Calu3 (cell line): ENCODE data around the gene MYBPH. TPM values are rescaled to one million over a fixed set of nuclear protein-coding genes. Genes with fewer than 3 reads are reported as not detected.

Experiments
- Bru-seq: library from RNA; stranded (reverse); fragments of 400-500 nt; gene quantifications from one replicate; lab custom pipeline; 2021; lab: Mats Ljungman, UMichigan
- BruChase-seq, 2 experiments: library from RNA; stranded (reverse); fragments of 400-500 nt; gene quantifications; one replicate each; lab custom pipeline; 2021; lab: Mats Ljungman, UMichigan
- BruUV-seq: library from RNA; stranded (reverse); fragments of 400-500 nt; replicated peaks from 2 replicates; lab custom pipeline; 2021; lab: Mats Ljungman, UMichigan
- CTCF ChIA-PET: fragments of 300-600 bp; sonication (Branson Sonifier 250); formaldehyde crosslinking; loops from one replicate; lab custom pipeline; 2022; ENCODE audit warnings: antibody characterized with exemption; lab: Charles Lee
- DNase-seq: peaks from one replicate; pipeline ENCODE4 v3.0.0; 2022
- H3K27ac Mint-ChIP-seq: one replicate; pipeline ENCODE4 v1.8.0; 2022; ENCODE audit warnings: mixed read lengths; ENCODE audit not compliant: unreplicated experiment
- H3K27me3 Mint-ChIP-seq: one replicate; pipeline ENCODE4 v1.8.0; 2022; ENCODE audit warnings: mixed read lengths; ENCODE audit not compliant: unreplicated experiment
- H3K36me3 Mint-ChIP-seq: one replicate; pipeline ENCODE4 v1.8.0; 2022; ENCODE audit warnings: mild to moderate bottlenecking, moderate library complexity, mixed read lengths; ENCODE audit not compliant: insufficient read depth, unreplicated experiment
- H3K4me1 Mint-ChIP-seq: one replicate; pipeline ENCODE4 v1.8.0; 2022; ENCODE audit warnings: mild to moderate bottlenecking, low read depth, mixed read lengths; ENCODE audit not compliant: unreplicated experiment
- H3K4me3 Mint-ChIP-seq: one replicate; pipeline ENCODE4 v1.8.0; 2022; ENCODE audit warnings: mild to moderate bottlenecking, low read depth, moderate library complexity, mixed read lengths; ENCODE audit not compliant: unreplicated experiment
- H3K9me3 Mint-ChIP-seq: one replicate; pipeline ENCODE4 v1.8.0; 2022; ENCODE audit warnings: low read depth, mixed read lengths; ENCODE audit not compliant: unreplicated experiment
- CTCF ChIP-seq: fragments of 200-600 bp; IDR thresholded peaks from one replicate; pipeline ENCODE4 v1.8.0; 2022; ENCODE audit warnings: antibody characterized with exemption; ENCODE audit not compliant: unreplicated experiment
- intact Hi-C: fragments of 100-400 bp; cut with micrococcal nuclease; formaldehyde crosslinking; loops from one replicate; pipeline ENCODE4 v1.10.0; 2022; ENCODE audit not compliant: unreplicated experiment
- long read RNA-seq: library from polyadenylated mRNA; stranded (forward); transcript quantifications from one replicate; pipeline ENCODE4 v2.0.0, GENCODE V29; 2022
- total RNA-seq: library from RNA; stranded (reverse); gene quantifications from 2 replicates; pipeline ENCODE4 v1.2.3, GENCODE V29; 2022

The MYBPH gene, protein sequence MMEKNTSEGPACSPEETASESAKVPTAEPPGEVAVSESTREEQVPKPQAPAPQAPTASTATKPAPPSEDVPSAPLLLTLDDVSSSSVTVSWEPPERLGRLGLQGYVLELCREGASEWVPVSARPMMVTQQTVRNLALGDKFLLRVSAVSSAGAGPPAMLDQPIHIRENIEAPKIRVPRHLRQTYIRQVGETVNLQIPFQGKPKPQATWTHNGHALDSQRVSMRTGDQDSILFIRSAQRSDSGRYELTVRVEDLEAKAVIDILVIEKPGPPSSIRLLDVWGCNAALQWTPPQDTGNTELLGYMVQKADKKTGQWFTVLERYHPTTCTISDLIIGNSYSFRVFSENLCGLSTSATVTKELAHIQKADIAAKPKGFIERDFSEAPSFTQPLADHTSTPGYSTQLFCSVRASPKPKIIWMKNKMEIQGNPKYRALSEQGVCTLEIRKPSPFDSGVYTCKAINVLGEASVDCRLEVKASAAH
- not detected in 2 replicates for total RNA-seq
- Bru-seq, nascent RNA = not detected
- not detected for BruChase-seq, experiment 1, labeled RNA remaining after a 6-hour chase
- BruChase-seq, experiment 2, labeled RNA remaining after a 2-hour chase = not detected
- long read RNA-seq = 0 reads

- Mint-ChIP-seq H3K36me3 (no peaks in the 10 kb centered on the region), H3K27me3 (peaks cover 83% of the 10 kb centered on the region), H3K4me3 (no peak within 1 kb of the TSS), H3K27ac (no peak within 1 kb of the TSS), H3K4me1 (no peaks in the 10 kb centered on the region), H3K9me3 (no peaks in the 10 kb centered on the region)
- intact Hi-C loops = no loop called here
- no peak for TF ChIP-seq CTCF
- no TSS peak for BruUV-seq
- CTCF ChIA-PET = interaction anchor here (1.1 kb wide), 1 partner anchor 58 kb away, joined by 4 read pairs; no protein-coding TSS in a partner anchor
- no peak for DNase-seq
Observed at GRCh38 chr1:203175237-203175826, at the start of gene MYBPH. TSS of gene MYBPH (minus strand) at chr1:203175826. CDS start at chr1:203175755, 71 bp downstream.

DNA sequence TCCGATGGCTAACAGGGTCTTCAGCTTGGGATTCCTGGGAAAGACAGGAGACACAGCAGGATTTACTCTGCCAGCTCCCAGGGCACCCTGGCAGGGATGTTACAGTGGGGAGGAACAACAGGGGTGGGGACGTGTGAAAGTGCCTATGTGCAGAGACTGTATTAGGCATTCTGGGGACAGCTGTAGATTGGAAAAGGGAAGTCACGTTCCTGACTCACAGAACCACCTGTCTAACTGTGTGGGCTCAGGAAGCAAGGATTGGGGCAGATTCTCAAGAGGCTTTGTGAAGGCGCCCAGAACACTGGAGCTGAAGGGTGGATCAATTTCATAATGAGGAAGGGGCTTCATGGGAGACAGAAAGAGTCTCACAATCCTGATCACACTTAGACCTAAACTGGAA lies 49.4 kb upstream of the MYBPH start:
- no peak for DNase-seq
- no peak for TF ChIP-seq CTCF
- CTCF ChIA-PET = no interaction called here
- Mint-ChIP-seq H3K4me3 (no peak overlapping the region), H3K36me3 (no peaks in the 10 kb centered on the region), H3K27me3 (peaks cover 100% of the 10 kb centered on the region), H3K4me1 (no peaks in the 10 kb centered on the region), H3K27ac (no peak overlapping the region), H3K9me3 (no peaks in the 10 kb centered on the region)
- BruUV-seq = no TSS peak
- intact Hi-C loops = no loop called here

DNA sequence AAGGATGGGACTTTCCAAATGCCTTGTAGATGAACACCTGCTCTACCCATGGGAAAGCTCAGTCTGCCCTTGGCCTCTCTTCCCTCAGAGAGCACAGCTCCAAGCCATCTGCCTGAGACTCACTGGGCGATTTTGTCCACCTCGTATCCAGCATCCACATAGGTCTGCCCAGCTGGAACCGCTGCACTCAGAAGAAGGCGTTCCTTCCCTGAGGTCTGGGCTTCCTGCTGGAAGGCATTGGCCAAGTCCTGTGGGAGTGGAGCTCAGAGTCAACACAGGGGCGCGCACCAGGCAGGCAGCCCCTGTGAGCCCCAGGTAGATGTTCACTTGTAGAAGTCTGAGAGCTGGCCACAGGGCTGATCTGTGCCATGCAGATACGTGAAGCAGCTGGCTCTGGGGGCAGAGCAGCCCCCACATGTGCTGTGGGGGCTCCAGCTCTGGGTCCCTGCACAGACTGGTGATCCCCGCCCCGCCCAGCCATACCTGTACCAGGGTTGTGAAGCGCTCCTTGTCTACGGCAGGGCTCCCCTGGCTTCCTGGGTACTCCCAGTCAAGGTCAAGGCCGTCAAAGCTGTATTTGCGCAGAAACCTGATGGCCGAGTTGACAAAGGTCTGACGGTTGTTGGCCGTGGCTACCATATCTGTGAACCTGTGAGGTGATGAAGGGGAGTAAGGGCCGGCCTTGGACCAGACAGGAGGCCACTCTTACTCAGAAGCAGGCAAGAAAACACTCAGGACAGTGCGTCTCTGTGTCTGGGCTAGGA lies 47.6 kb upstream of the MYBPH start:
- intact Hi-C loops = no loop called here
- no peak overlapping the region for H3K27ac Mint-ChIP-seq
- H3K4me1 Mint-ChIP-seq = no peaks in the 10 kb centered on the region
- BruUV-seq = no TSS peak
- H3K27me3 Mint-ChIP-seq = peaks cover 100% of the 10 kb centered on the region
- TF ChIP-seq CTCF = no peak
- no peak for DNase-seq
- no peaks in the 10 kb centered on the region for H3K36me3 Mint-ChIP-seq
- CTCF ChIA-PET = interaction anchor here (0.6 kb wide), 1 partner anchor 44 kb away, joined by 3 read pairs; no protein-coding TSS in a partner anchor
- no peaks in the 10 kb centered on the region for H3K9me3 Mint-ChIP-seq
- H3K4me3 Mint-ChIP-seq = no peak overlapping the region

DNA sequence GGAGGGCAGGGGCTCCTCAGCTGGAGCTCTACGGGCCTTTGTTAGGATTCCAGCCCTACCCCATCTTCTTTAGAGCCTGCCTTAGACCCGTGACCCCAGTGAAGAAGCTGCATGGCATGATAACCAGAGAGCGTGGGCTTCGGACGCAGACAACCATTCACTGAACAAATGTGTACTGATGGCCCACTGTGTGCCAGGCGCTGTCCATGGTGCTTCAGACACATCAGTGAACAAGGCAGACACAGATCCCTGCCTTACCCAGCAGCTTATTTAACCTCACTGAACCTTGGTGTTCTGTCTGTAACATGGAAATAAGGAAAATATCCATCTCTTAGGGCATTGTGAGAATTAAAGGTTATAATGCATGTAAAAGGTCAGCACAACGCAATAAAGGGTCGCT lies 44.3 kb upstream of the MYBPH start:
- no peak overlapping the region for H3K4me3 Mint-ChIP-seq
- TF ChIP-seq CTCF = no peak
- DNase-seq = no peak
- no peaks in the 10 kb centered on the region for H3K36me3 Mint-ChIP-seq
- no peaks in the 10 kb centered on the region for H3K4me1 Mint-ChIP-seq
- CTCF ChIA-PET = interaction anchor here (0.9 kb wide), 1 partner anchor 99 kb away, joined by 4 read pairs; no protein-coding TSS in a partner anchor
- no peaks in the 10 kb centered on the region for H3K9me3 Mint-ChIP-seq
- BruUV-seq = no TSS peak
- intact Hi-C loops = no loop called here
- H3K27me3 Mint-ChIP-seq = peaks cover 100% of the 10 kb centered on the region
- no peak overlapping the region for H3K27ac Mint-ChIP-seq
